Suppressor macrophage treated with lipopolysaccharide for 4 hours (primary cell): ENCODE data around the gene HPS4.
"Not testable (repeated sequence)": the region's sequence is repeated elsewhere in the genome, so short reads cannot be mapped to it uniquely, and the experiment has no call there.

Source experiments
- DNase-seq: peaks from one replicate; pipeline ENCODE4 v3.0.0-alpha.2; 2020

Gene HPS4

GRCh38 chr22:26438776-26439175 lies 44.8 kb downstream of the HPS4 start:
- DNase-seq: not testable (repeated sequence)

- no peak for DNase-seq
These were observed 45.7 kb downstream of the HPS4 start for GRCh38 chr22:26437694-26438392.

GRCh38 chr22:26436903-26437515 lies 46.6 kb downstream of the HPS4 start:
- no peak for DNase-seq

DNA sequence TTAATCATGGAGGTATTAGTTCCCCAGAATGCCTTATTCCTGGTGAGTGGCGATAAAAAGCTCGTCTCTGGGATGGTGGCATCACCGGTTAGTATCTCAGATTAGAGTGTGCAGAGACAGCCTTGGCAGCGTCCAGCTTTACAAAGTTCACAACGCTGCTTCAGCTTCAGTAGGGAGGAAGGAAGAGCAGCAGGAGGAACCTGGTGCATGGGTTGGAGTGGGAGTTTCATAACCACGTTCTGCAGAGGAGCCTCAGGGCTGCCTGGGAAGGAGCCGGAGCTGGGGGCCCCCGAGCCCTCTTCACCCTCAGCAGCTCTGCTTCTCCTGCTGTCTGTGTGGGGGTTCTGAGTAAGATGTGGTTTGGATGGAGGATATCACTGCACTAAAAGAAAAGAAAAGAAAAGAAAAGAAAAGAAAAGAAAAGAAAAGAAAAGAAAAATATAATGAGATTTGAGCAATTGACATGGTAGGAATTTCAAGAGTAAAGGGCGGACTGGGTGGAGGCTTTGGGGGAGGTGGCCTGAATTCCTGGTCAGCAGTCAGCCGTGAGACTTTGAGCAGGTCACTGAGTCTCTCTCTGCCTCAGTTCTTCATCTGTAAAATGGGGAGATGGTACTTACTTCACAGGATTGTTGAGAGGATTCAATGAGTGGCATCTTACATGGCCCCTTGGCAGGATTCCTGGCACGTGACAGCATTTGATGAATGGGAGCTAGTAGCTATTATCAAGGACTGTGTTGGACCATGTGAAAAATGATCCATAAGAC lies 48.1 kb downstream of the HPS4 start:
- peak; percentile 27 for DNase-seq

DNA sequence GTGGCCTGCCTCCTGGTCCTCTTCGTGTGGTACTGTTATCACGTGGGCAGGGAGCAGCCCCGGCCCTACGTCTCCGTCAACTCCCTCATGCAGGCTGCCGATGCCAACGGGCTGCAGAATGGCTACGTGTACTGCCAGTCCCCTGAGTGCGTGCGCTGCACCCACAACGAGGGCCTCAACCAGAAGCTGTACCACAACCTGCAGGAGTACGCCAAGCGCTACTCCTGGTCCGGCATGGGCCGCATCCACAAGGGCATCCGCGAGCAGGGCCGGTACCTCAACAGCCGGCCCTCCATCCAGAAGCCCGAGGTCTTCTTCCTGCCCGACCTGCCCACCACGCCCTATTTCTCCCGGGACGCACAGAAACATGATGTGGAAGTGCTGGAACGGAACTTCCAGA lies 49.8 kb downstream of the HPS4 start:
- no peak for DNase-seq

DNA sequence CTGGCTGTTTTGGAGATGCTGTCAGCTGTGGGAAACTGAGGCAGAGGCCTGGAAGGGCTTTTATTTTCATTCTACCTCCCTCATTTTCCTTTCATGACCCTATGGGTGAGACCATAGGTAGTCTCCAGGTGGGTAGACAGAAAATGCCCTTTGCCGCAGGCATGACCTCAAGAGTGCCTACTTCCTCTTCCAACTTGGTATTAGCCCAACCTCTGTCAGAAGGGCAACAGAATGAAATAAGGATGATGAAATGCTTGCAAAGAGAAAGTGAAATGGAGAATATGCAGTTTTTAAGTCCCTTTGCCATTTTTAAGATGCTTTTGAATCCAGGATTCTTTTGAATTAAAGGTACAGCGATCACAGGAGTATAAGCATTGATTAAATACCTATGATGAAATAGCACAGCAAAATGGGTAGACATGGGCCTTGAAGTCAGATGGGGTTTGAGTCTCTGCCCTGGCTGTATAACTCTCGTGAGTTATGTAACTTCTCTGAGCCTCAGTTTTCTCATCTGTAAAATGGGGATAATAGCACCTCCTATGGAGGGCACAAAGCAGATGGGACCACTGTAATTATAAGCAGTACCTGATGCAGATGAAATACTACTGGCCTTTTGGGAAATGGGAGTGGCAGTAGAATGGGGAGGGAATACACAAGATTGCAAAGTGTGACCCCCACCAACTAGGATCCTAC lies 50.8 kb downstream of the HPS4 start:
- peak; percentile 86 for DNase-seq

- DNase-seq: peak; percentile 68
These were observed 52.2 kb downstream of the HPS4 start for GRCh38 chr22:26431261-26431995.

- no peak for DNase-seq
These were observed 53.0 kb downstream of the HPS4 start for GRCh38 chr22:26430600-26430999.

DNA sequence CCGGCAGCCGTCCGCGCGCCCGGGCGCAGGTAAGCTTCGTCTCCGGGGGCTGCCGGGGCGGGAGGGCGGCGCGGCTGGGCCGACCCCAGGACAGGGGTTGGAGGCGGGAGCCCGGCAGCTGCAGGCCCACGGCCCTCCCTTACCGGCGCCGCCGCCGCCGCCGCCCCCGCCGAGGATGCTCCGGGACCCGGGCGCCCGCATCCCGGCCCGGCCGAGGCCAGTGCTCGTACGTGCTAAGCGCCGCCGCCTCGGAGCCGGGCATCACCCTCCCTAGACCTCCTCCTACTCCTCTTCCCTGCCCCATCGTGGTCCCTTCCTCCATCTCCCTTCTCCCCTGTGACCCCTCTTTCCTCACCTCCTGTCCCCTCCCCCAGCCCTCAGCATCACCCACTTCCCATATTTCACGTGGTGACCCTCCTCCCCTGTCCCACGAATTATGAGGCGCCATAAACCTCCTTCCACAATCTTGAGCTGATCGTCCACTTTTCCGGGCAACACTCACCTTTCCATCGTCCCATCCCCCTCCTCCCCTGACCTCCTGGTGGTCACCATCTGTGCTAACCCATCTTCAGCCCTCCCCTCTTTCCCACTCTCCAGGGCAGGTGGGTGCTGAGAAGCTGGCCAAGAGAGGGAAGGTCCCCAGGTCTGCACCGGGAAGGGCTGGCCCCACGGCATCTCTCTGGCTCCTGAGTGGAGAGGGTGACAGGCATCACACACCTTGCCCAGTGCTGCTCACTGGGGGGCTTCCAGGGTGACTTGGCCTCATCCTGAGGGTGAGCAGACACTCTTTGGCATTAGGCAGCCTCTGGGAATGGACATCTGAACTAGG lies 53.9 kb downstream of the HPS4 start:
- DNase-seq: no peak

- DNase-seq: peak; percentile 91
These were observed 54.8 kb downstream of the HPS4 start, which contains the start of gene ASPHD2 for GRCh38 chr22:26428515-26429457. Gene ASPHD2, plus strand, starts transcription at chr22:26429260. Its CDS starts 4,356 bp downstream, at chr22:26433616.

GRCh38 chr22:26426924-26427323 lies 56.7 kb downstream of the HPS4 start:
- DNase-seq: no peak

GRCh38 chr22:26418620-26419019 lies 65.0 kb downstream of the HPS4 start:
- DNase-seq: no peak

DNA sequence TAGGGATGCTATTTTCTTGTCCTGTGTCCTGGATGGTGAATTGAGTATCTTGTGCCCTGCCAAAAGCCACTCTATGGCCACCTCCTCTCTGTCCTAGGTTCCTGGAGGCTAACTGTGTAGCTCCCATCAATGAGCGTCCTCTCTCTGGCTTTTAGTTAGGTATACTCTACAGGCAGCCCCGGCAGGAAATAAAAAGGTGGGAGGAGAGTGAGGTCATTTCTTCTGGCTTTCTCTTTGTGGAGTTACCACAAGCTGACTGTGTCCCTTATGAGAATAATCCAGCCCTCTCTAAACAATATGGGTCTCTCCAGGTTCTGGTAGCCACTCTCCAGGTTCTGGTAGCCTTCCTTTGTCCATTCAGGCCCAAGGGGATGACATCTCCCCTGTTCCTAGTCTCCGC lies 66.2 kb downstream of the HPS4 start:
- no peak for DNase-seq

- DNase-seq: no peak
These were observed 66.8 kb downstream of the HPS4 start for GRCh38 chr22:26416670-26417276.

GRCh38 chr22:26416256-26416655 lies 67.3 kb downstream of the HPS4 start:
- DNase-seq: no peak

DNA sequence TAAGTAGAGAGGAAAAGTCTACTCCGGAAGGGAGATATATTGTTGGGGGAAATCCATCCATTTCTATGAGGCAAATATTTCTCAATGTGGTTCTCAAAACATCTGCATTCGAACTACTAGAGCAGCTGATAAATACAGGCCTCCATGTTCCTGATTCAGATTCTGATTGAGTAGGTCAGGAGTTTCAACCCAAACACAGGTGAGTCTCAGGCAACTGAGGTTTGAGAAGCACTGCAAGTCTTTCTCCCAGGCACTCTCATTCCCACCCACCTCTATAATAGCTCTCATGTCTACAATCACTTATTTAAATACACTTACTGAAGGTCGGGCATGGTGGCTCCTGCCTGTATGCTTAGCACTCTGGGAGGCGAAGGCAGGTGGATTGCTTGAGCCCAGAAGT lies 69.2 kb downstream of the HPS4 start:
- DNase-seq: no peak

DNA sequence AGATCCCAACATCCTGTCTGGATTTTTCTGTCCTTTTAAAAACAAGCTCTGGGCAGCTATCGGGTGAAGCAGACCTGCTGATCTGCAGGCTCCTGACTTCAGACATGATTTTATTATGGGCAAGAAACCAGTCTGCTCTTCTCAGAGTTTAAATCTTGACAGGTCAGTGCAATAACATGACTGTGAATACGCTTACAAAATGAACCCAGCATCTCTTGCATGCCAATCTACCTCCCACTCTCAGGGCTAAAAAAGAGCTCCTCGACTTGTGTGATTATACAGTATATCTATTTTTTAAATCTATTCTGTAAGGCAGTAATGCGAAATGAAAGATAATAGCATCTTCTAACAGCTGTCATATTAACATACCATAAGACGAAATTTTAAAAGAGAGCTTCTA lies 73.2 kb downstream of the HPS4 start:
- no peak for DNase-seq

GRCh38 chr22:26409719-26410335 lies 73.8 kb downstream of the HPS4 start:
- DNase-seq: peak; percentile 44

DNA sequence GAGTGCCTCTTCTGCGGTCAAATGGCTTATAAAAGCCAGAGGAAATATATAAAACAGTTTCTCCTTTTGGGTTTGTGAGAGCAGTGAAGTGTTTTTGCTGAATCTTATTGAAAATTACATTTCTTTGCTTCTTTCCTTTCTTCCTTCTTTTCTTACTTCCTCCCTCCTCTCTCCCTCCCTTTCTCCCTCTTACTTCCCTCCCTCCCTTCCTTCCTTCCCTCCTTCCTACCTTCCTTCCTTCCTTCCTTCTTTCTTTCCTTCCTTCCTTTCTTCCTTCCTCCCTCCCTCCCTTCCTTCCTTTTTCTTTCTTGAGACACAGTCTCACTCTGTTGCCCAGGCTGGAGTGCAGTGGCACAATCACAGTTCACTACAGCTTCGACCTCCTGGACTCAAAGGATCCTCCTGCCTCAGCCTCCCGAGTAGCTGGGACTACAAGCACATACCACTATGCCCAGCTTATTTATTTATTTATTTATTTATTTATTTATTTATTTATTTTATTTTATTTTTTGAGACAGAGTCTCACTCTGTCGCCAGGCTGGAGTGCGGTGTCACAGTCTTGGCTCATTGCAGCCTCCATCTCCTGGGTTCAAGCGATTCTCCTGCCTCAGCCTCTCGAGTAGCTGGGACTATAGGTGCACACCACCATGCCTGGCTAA lies 74.9 kb downstream of the HPS4 start:
- not testable (repeated sequence) for DNase-seq
